UCSD-AML1 (cell line): Measurements from ENCODE around the gene CACNA1A.
A peak's percentile ranks its signal among the peaks of the same experiment; 100 is the strongest.
"Not testable (repeated sequence)": the region's sequence is repeated elsewhere in the genome, so short reads cannot be mapped to it uniquely, and the experiment has no call there.

Source experiments
- DNase-seq: peaks from one replicate; lab custom pipeline; 2025; ENCODE audit not compliant: unreplicated experiment; lab: John Stamatoyannopoulos, UW

Gene CACNA1A

GRCh38 chr19:13207846-13208671 is 298.2 kb downstream of the CACNA1A start:
- DNase-seq: peak; percentile 43

GRCh38 chr19:13207237-13207845 is 298.9 kb downstream of the CACNA1A start:
- no peak for DNase-seq

- DNase-seq: no peak
Observed at GRCh38 chr19:13206587-13206986, 299.7 kb downstream of the CACNA1A start.

GRCh38 chr19:13202112-13202511 is 304.2 kb downstream of the CACNA1A start:
- not testable (repeated sequence) for DNase-seq

- no peak for DNase-seq
Observed at GRCh38 chr19:13198634-13199033, 307.6 kb downstream of the CACNA1A start.

GRCh38 chr19:13195678-13196077 is 310.6 kb downstream of the CACNA1A start:
- peak; percentile 48 for DNase-seq

GRCh38 chr19:13190781-13191540 is 315.3 kb downstream of the CACNA1A start:
- DNase-seq: no peak

- DNase-seq: no peak
Observed at GRCh38 chr19:13189600-13189999, 316.7 kb downstream of the CACNA1A start.

GRCh38 chr19:13187419-13187818 is 318.9 kb downstream of the CACNA1A start:
- no peak for DNase-seq

GRCh38 chr19:13186688-13187087 is 319.6 kb downstream of the CACNA1A start:
- DNase-seq: not testable (repeated sequence)

- not testable (repeated sequence) for DNase-seq
Observed at GRCh38 chr19:13185763-13186657, 320.3 kb downstream of the CACNA1A start.

- DNase-seq: not testable (repeated sequence)
Observed at GRCh38 chr19:13184926-13185325, 321.4 kb downstream of the CACNA1A start.

- peak; percentile 85 for DNase-seq
Observed at GRCh38 chr19:13181747-13182388, 324.4 kb downstream of the CACNA1A start.

- not testable (repeated sequence) for DNase-seq
Observed at GRCh38 chr19:13178291-13178690, 328.0 kb downstream of the CACNA1A start.

- not testable (repeated sequence) for DNase-seq
Observed at GRCh38 chr19:13177584-13177983, 328.7 kb downstream of the CACNA1A start.

GRCh38 chr19:13176345-13176744 is 329.9 kb downstream of the CACNA1A start:
- DNase-seq: no peak

- DNase-seq: no peak
Observed at GRCh38 chr19:13173139-13173737, 333.0 kb downstream of the CACNA1A start.

- peak; percentile 50 for DNase-seq
Observed at GRCh38 chr19:13172346-13173138, 333.7 kb downstream of the CACNA1A start.

- no peak for DNase-seq
Observed at GRCh38 chr19:13171146-13171545, 335.1 kb downstream of the CACNA1A start.
